HL-60 (cell line): ENCODE results near the gene CD300LB.

Experiments used
- POLR2AphosphoS5 ChIP-seq: IDR thresholded peaks from 2 replicates; pipeline ENCODE4 v1.6.1; 2012; ENCODE audit warnings: low read depth
- TF ChIP-seq, protein P1 (sequence below): IDR thresholded peaks from one replicate; pipeline ENCODE4 v1.5.1; 2011; ENCODE audit warnings: low read length, control low read depth, inconsistent platforms; ENCODE audit not compliant: insufficient read depth
- TF ChIP-seq, protein P2 (sequence below): IDR thresholded peaks from 2 replicates; pipeline ENCODE4 v1.6.1; 2012; ENCODE audit warnings: low read depth; ENCODE audit not compliant: insufficient replicate concordance

DNA sequence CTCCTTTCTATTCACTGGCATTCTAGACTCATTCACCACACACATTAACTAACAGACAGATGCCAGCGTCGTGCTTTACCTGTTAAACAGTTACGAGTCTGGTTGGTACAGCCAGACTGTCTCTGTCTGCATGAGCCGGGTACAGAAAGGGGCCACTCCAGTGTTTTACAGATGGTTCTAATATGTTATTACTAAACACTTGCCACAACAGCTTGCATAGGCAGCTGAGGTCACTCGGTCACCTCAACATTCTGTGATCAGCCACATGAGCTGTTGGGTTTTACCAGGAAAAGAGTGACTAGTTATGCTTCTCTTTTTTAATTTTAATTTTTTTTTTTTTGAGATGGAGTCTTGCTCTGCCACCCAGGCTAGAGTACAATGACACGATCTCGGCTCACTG lies 39.6 kb downstream of the CD300LB start:
- peak; percentile 40; the same call in 1 of the 2 replicates for TF ChIP-seq POLR2AphosphoS5
- TF ChIP-seq, protein P1, sequence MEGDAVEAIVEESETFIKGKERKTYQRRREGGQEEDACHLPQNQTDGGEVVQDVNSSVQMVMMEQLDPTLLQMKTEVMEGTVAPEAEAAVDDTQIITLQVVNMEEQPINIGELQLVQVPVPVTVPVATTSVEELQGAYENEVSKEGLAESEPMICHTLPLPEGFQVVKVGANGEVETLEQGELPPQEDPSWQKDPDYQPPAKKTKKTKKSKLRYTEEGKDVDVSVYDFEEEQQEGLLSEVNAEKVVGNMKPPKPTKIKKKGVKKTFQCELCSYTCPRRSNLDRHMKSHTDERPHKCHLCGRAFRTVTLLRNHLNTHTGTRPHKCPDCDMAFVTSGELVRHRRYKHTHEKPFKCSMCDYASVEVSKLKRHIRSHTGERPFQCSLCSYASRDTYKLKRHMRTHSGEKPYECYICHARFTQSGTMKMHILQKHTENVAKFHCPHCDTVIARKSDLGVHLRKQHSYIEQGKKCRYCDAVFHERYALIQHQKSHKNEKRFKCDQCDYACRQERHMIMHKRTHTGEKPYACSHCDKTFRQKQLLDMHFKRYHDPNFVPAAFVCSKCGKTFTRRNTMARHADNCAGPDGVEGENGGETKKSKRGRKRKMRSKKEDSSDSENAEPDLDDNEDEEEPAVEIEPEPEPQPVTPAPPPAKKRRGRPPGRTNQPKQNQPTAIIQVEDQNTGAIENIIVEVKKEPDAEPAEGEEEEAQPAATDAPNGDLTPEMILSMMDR, result no peak
- TF ChIP-seq, protein P2, sequence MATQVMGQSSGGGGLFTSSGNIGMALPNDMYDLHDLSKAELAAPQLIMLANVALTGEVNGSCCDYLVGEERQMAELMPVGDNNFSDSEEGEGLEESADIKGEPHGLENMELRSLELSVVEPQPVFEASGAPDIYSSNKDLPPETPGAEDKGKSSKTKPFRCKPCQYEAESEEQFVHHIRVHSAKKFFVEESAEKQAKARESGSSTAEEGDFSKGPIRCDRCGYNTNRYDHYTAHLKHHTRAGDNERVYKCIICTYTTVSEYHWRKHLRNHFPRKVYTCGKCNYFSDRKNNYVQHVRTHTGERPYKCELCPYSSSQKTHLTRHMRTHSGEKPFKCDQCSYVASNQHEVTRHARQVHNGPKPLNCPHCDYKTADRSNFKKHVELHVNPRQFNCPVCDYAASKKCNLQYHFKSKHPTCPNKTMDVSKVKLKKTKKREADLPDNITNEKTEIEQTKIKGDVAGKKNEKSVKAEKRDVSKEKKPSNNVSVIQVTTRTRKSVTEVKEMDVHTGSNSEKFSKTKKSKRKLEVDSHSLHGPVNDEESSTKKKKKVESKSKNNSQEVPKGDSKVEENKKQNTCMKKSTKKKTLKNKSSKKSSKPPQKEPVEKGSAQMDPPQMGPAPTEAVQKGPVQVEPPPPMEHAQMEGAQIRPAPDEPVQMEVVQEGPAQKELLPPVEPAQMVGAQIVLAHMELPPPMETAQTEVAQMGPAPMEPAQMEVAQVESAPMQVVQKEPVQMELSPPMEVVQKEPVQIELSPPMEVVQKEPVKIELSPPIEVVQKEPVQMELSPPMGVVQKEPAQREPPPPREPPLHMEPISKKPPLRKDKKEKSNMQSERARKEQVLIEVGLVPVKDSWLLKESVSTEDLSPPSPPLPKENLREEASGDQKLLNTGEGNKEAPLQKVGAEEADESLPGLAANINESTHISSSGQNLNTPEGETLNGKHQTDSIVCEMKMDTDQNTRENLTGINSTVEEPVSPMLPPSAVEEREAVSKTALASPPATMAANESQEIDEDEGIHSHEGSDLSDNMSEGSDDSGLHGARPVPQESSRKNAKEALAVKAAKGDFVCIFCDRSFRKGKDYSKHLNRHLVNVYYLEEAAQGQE, result no peak
